GM19438 (cell line): ENCODE measurements around the gene KCNF1.

ENCODE experiments used
- ATAC-seq: cut with Tn5 transposase; IDR thresholded peaks from one replicate; pipeline ENCODE4 v1.9.1; 2021; ENCODE audit warnings: low read depth; ENCODE audit not compliant: unreplicated experiment

Gene KCNF1

GRCh38 chr2:10879624-10880585 lies 31.8 kb upstream of the KCNF1 start:
- no peak for ATAC-seq

GRCh38 chr2:10880586-10881321 lies 31.0 kb upstream of the KCNF1 start:
- ATAC-seq = no peak

GRCh38 chr2:10882568-10882967 lies 29.2 kb upstream of the KCNF1 start:
- no peak for ATAC-seq

GRCh38 chr2:10883066-10883465 lies 28.7 kb upstream of the KCNF1 start:
- ATAC-seq = no peak

GRCh38 chr2:10883801-10884478 lies 27.8 kb upstream of the KCNF1 start:
- no peak for ATAC-seq

GRCh38 chr2:10884574-10884975 lies 27.2 kb upstream of the KCNF1 start:
- ATAC-seq = no peak

GRCh38 chr2:10885094-10885860 lies 26.5 kb upstream of the KCNF1 start:
- ATAC-seq = no peak

- ATAC-seq = no peak
These were observed 24.3 kb upstream of the KCNF1 start for GRCh38 chr2:10887476-10887875.

- no peak for ATAC-seq
These were observed 22.0 kb upstream of the KCNF1 start for GRCh38 chr2:10889651-10890215.

GRCh38 chr2:10890706-10891270 lies 20.9 kb upstream of the KCNF1 start:
- no peak for ATAC-seq

GRCh38 chr2:10891390-10891789 lies 20.3 kb upstream of the KCNF1 start:
- no peak for ATAC-seq

GRCh38 chr2:10891848-10892247 lies 19.9 kb upstream of the KCNF1 start:
- no peak for ATAC-seq

GRCh38 chr2:10892316-10892715 lies 19.4 kb upstream of the KCNF1 start:
- no peak for ATAC-seq

- no peak for ATAC-seq
These were observed 18.9 kb upstream of the KCNF1 start for GRCh38 chr2:10892796-10893350.

- ATAC-seq = no peak
These were observed 17.3 kb upstream of the KCNF1 start for GRCh38 chr2:10894264-10894935.

- no peak for ATAC-seq
These were observed 16.5 kb upstream of the KCNF1 start for GRCh38 chr2:10895231-10895630.

- no peak for ATAC-seq
These were observed 13.8 kb upstream of the KCNF1 start for GRCh38 chr2:10897956-10898355.

GRCh38 chr2:10900216-10901109 lies 11.3 kb upstream of the KCNF1 start:
- no peak for ATAC-seq
